ENCODE measurements around the gene SETD6. TPM values are rescaled to one million over a fixed set of nuclear protein-coding genes. Genes with fewer than 3 reads are reported as not detected.

The SETD6 gene
- total RNA-seq, 1 donor from 2014 or later: 34.4 TPM

GRCh38 chr16:58507963-58508670 lies 7.2 kb upstream of the SETD6 start:
- Mint-ChIP-seq H3K36me3 (ENCODE audit: low read depth) (peaks cover 2% of the 10 kb centered on the region), H3K27ac (no peak overlapping the region), H3K9me3 (no peaks in the 10 kb centered on the region), H3K4me3 (no peak overlapping the region), H3K4me1 (peaks cover 2% of the 10 kb centered on the region), H3K27me3 (no peaks in the 10 kb centered on the region)
- no peak for DNase-seq
- intact Hi-C loops (cut with micrococcal nuclease): no loop called here

- H3K9me3 Mint-ChIP-seq: no peaks in the 10 kb centered on the region
- H3K36me3 Mint-ChIP-seq (ENCODE audit: low read depth): peaks cover 2% of the 10 kb centered on the region
- H3K27me3 Mint-ChIP-seq: no peaks in the 10 kb centered on the region
- H3K4me1 Mint-ChIP-seq: peaks cover 2% of the 10 kb centered on the region
- H3K27ac Mint-ChIP-seq: no peak overlapping the region
- no peak overlapping the region for H3K4me3 Mint-ChIP-seq
- no peak for DNase-seq
- intact Hi-C loops (cut with micrococcal nuclease): no loop called here
Measured at GRCh38 chr16:58508671-58509251, 6.6 kb upstream of the SETD6 start.

- Mint-ChIP-seq H3K4me1 (peaks cover 2% of the 10 kb centered on the region), H3K9me3 (no peaks in the 10 kb centered on the region), H3K27ac (no peak overlapping the region), H3K4me3 (no peak overlapping the region), H3K36me3 (ENCODE audit: low read depth) (peaks cover 2% of the 10 kb centered on the region), H3K27me3 (no peaks in the 10 kb centered on the region)
- DNase-seq: no peak
- intact Hi-C loops (cut with micrococcal nuclease): no loop called here
Measured at GRCh38 chr16:58509256-58510096, 5.8 kb upstream of the SETD6 start.

GRCh38 chr16:58510097-58510775 lies 5.1 kb upstream of the SETD6 start:
- H3K9me3 Mint-ChIP-seq: no peaks in the 10 kb centered on the region
- no peak overlapping the region for H3K4me3 Mint-ChIP-seq
- no peak overlapping the region for H3K27ac Mint-ChIP-seq
- H3K27me3 Mint-ChIP-seq: no peaks in the 10 kb centered on the region
- no peak for DNase-seq
- intact Hi-C loops (cut with micrococcal nuclease): no loop called here
- H3K4me1 Mint-ChIP-seq: peaks cover 6% of the 10 kb centered on the region
- H3K36me3 Mint-ChIP-seq (ENCODE audit: low read depth): peaks cover 6% of the 10 kb centered on the region

GRCh38 chr16:58510776-58511628 lies 4.3 kb upstream of the SETD6 start:
- H3K9me3 Mint-ChIP-seq: no peaks in the 10 kb centered on the region
- peaks cover 11% of the 10 kb centered on the region for H3K36me3 Mint-ChIP-seq (ENCODE audit: low read depth)
- H3K4me3 Mint-ChIP-seq: no peak overlapping the region
- no peak for DNase-seq
- intact Hi-C loops (cut with micrococcal nuclease): no loop called here
- H3K27me3 Mint-ChIP-seq: no peaks in the 10 kb centered on the region
- peaks cover 6% of the 10 kb centered on the region for H3K4me1 Mint-ChIP-seq
- no peak overlapping the region for H3K27ac Mint-ChIP-seq

GRCh38 chr16:58511933-58512815 lies 3.1 kb upstream of the SETD6 start:
- Mint-ChIP-seq H3K36me3 (ENCODE audit: low read depth) (peaks cover 15% of the 10 kb centered on the region), H3K27ac (peak overlapping the region; percentile 42), H3K27me3 (no peaks in the 10 kb centered on the region), H3K4me1 (peaks cover 13% of the 10 kb centered on the region), H3K4me3 (no peak overlapping the region), H3K9me3 (no peaks in the 10 kb centered on the region)
- intact Hi-C loops (cut with micrococcal nuclease): loop anchor here (1.0 kb wide), 2 partner anchors 149 to 244 kb away; no protein-coding TSS in a partner anchor
- peak; percentile 95 for DNase-seq

GRCh38 chr16:58513874-58514273 lies 1.4 kb upstream of the SETD6 start:
- Mint-ChIP-seq H3K4me1 (peaks cover 19% of the 10 kb centered on the region), H3K4me3 (no peak overlapping the region), H3K27me3 (no peaks in the 10 kb centered on the region), H3K27ac (no peak overlapping the region), H3K9me3 (no peaks in the 10 kb centered on the region), H3K36me3 (ENCODE audit: low read depth) (peaks cover 27% of the 10 kb centered on the region)
- intact Hi-C loops (cut with micrococcal nuclease): no loop called here
- DNase-seq: no peak

GRCh38 chr16:58515871-58516767 lies 802 bp downstream of the SETD6 start:
- Mint-ChIP-seq H3K27ac (peak overlapping the region; percentile 91), H3K9me3 (no peaks in the 10 kb centered on the region), H3K4me3 (peak overlapping the region; percentile 94), H3K36me3 (ENCODE audit: low read depth) (peaks cover 44% of the 10 kb centered on the region), H3K4me1 (peaks cover 19% of the 10 kb centered on the region), H3K27me3 (no peaks in the 10 kb centered on the region)
- intact Hi-C loops (cut with micrococcal nuclease): loop anchor here (1.0 kb wide), 1 partner anchor 114 kb away; no protein-coding TSS in a partner anchor
- peak; percentile 80 for DNase-seq

GRCh38 chr16:58516768-58517107 lies 1.4 kb downstream of the SETD6 start:
- Mint-ChIP-seq H3K36me3 (ENCODE audit: low read depth) (peaks cover 49% of the 10 kb centered on the region), H3K4me3 (peak overlapping the region; percentile 94), H3K9me3 (no peaks in the 10 kb centered on the region), H3K27ac (peak overlapping the region; percentile 54), H3K27me3 (no peaks in the 10 kb centered on the region), H3K4me1 (peaks cover 19% of the 10 kb centered on the region)
- DNase-seq: no peak
- intact Hi-C loops (cut with micrococcal nuclease): no loop called here

GRCh38 chr16:58518083-58518979 lies 3.0 kb downstream of the SETD6 start:
- peaks cover 59% of the 10 kb centered on the region for H3K36me3 Mint-ChIP-seq (ENCODE audit: low read depth)
- no peak overlapping the region for H3K4me3 Mint-ChIP-seq
- H3K27ac Mint-ChIP-seq: peak overlapping the region; percentile 10
- H3K4me1 Mint-ChIP-seq: peaks cover 17% of the 10 kb centered on the region
- no peaks in the 10 kb centered on the region for H3K9me3 Mint-ChIP-seq
- no peaks in the 10 kb centered on the region for H3K27me3 Mint-ChIP-seq
- DNase-seq: no peak
- intact Hi-C loops (cut with micrococcal nuclease): loop anchor here (2.0 kb wide), 1 partner anchor 16 kb away; no protein-coding TSS in a partner anchor

GRCh38 chr16:58518980-58519368 lies 3.7 kb downstream of the SETD6 start:
- Mint-ChIP-seq H3K27ac (no peak overlapping the region), H3K27me3 (no peaks in the 10 kb centered on the region), H3K36me3 (ENCODE audit: low read depth) (peaks cover 63% of the 10 kb centered on the region), H3K4me1 (peaks cover 17% of the 10 kb centered on the region), H3K4me3 (no peak overlapping the region), H3K9me3 (no peaks in the 10 kb centered on the region)
- DNase-seq: no peak
- intact Hi-C loops (cut with micrococcal nuclease): loop anchor here (2.0 kb wide), 1 partner anchor 16 kb away; no protein-coding TSS in a partner anchor
